Progenitor cell of endocrine pancreas (in vitro differentiated cells): ENCODE measurements around the gene CGREF1. TPM values are rescaled to one million over a fixed set of nuclear protein-coding genes. Genes with fewer than 3 reads are reported as not detected.
A peak's percentile ranks its signal among the peaks of the same experiment; 100 is the strongest.
"Not testable (repeated sequence)": the region's sequence is repeated elsewhere in the genome, so short reads cannot be mapped to it uniquely, and the experiment has no call there.

ENCODE experiments used
- DNase-seq: peaks from one replicate; pipeline ENCODE4 v3.0.0; 2021; ENCODE audit warnings: low spot score; ENCODE audit not compliant: unreplicated experiment
- H3K27ac Mint-ChIP-seq: 2 replicates; pipeline ENCODE4 v1.8.0; 2021; ENCODE audit warnings: mild to moderate bottlenecking, moderate library complexity, mixed read lengths
- H3K27me3 Mint-ChIP-seq: 2 replicates; pipeline ENCODE4 v1.8.0; 2021; ENCODE audit warnings: mixed read lengths
- H3K36me3 Mint-ChIP-seq: 2 replicates; pipeline ENCODE4 v1.8.0; 2022; ENCODE audit warnings: mixed read lengths; ENCODE audit not compliant: insufficient read depth
- H3K4me1 Mint-ChIP-seq: 2 replicates; pipeline ENCODE4 v1.8.0; 2021; ENCODE audit warnings: low read depth, mixed read lengths
- H3K4me3 Mint-ChIP-seq: 2 replicates; pipeline ENCODE4 v1.8.0; 2021; ENCODE audit warnings: low read depth, mild to moderate bottlenecking, moderate library complexity, mixed read lengths
- H3K9me3 Mint-ChIP-seq: 2 replicates; pipeline ENCODE4 v1.8.0; 2021; ENCODE audit warnings: low read depth, mixed read lengths
- CTCF ChIP-seq: fragments of 200-600 bp; sonication (generic); IDR thresholded peaks from one replicate; pipeline ENCODE4 v1.5.0; 2021; ENCODE audit warnings: antibody characterized with exemption, mild to moderate bottlenecking; ENCODE audit not compliant: unreplicated experiment
- total RNA-seq: library from RNA; stranded (reverse); gene quantifications from 2 replicates; pipeline ENCODE4 v1.2.1, GENCODE V29; 2021

CGREF1 gene
- total RNA-seq, 1 donor from 2014 or later, result 0.31 TPM

DNA sequence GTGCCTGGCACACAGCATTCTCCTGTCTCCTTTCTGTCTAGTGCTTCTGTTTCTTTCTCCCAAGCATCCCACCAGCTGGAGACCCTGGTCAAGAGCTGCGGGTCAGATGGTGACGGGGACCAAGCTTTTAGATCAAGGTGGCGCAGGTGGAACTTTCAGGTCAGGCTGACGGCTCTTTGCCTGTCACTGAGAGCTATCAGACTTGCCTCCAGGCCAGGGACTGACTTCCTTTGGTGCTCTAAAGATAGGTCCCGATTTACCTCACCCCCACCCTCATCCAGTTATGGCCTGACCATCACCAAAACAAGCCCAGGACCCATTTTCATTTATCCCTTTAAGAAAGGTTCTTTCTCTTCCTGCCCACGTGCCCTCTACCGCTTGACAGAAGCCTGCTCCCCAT, 41.7 kb downstream of the CGREF1 start:
- no peak for TF ChIP-seq CTCF
- Mint-ChIP-seq H3K4me3 (no peak overlapping the region), H3K36me3 (no peaks in the 10 kb centered on the region), H3K27ac (no peak overlapping the region), H3K27me3 (peaks cover 30% of the 10 kb centered on the region), H3K9me3 (no peaks in the 10 kb centered on the region), H3K4me1 (peaks cover 6% of the 10 kb centered on the region)
- no peak for DNase-seq

GRCh38 chr2:27076323-27076722, 42.6 kb downstream of the CGREF1 start:
- Mint-ChIP-seq H3K9me3 (no peaks in the 10 kb centered on the region), H3K36me3 (no peaks in the 10 kb centered on the region), H3K4me3 (no peak overlapping the region), H3K27ac (no peak overlapping the region), H3K27me3 (peaks cover 30% of the 10 kb centered on the region), H3K4me1 (peaks cover 4% of the 10 kb centered on the region)
- DNase-seq, result no peak
- no peak for TF ChIP-seq CTCF

GRCh38 chr2:27075566-27075871, 43.4 kb downstream of the CGREF1 start:
- H3K27me3 Mint-ChIP-seq, result peaks cover 30% of the 10 kb centered on the region
- not testable (repeated sequence) for H3K4me3 Mint-ChIP-seq, DNase-seq, H3K27ac Mint-ChIP-seq, H3K4me1 Mint-ChIP-seq, H3K36me3 Mint-ChIP-seq, H3K9me3 Mint-ChIP-seq

DNA sequence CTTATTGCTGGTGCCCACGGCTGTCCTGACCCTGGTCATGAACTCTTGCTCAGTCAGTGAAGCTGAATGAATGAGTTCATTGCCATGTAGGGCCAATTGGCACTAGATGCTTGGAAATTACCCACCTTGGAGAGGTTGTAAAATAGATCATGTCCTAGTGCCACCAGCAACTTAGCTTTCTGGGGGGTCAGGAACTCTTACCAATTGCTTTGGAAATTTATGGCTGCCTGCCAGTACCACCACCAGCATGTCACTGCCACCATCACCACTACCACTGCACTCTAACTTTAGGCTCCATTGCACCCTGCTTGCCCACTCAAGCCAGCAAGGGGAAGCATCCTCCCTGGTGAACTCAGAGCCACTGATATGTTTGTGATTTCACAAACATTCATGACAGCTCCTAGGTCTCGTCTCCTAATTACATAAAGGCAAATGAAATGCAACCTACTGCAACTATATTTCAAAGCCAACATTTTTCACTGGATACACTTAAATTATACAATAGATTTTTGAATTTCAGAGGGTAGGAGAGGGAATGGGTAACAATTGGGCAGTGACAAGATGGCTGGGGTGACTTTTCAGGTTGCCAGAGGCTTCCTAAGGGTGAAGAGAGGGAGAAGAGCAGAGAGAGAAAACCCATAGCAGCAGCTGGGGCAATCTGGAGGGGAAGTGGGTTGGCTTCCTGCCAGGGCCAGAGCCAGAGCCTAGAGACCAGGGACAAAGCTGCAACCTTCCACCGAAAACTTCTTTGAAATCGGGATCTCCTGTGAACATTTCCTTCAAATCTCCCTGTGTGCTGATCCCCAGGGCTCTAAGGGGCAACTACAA, 44.0 kb downstream of the CGREF1 start:
- H3K27me3 Mint-ChIP-seq, result peaks cover 30% of the 10 kb centered on the region
- no peak overlapping the region for H3K27ac Mint-ChIP-seq
- H3K9me3 Mint-ChIP-seq, result no peaks in the 10 kb centered on the region
- H3K4me1 Mint-ChIP-seq, result peaks cover 10% of the 10 kb centered on the region
- DNase-seq, result no peak
- H3K4me3 Mint-ChIP-seq, result no peak overlapping the region
- no peak for TF ChIP-seq CTCF
- H3K36me3 Mint-ChIP-seq, result no peaks in the 10 kb centered on the region

GRCh38 chr2:27073782-27074181, 45.1 kb downstream of the CGREF1 start:
- TF ChIP-seq CTCF, result no peak
- no peak overlapping the region for H3K4me3 Mint-ChIP-seq
- peaks cover 5% of the 10 kb centered on the region for H3K36me3 Mint-ChIP-seq
- H3K27ac Mint-ChIP-seq, result no peak overlapping the region
- H3K4me1 Mint-ChIP-seq, result peaks cover 12% of the 10 kb centered on the region
- DNase-seq, result no peak
- peaks cover 30% of the 10 kb centered on the region for H3K27me3 Mint-ChIP-seq
- H3K9me3 Mint-ChIP-seq, result no peaks in the 10 kb centered on the region

DNA sequence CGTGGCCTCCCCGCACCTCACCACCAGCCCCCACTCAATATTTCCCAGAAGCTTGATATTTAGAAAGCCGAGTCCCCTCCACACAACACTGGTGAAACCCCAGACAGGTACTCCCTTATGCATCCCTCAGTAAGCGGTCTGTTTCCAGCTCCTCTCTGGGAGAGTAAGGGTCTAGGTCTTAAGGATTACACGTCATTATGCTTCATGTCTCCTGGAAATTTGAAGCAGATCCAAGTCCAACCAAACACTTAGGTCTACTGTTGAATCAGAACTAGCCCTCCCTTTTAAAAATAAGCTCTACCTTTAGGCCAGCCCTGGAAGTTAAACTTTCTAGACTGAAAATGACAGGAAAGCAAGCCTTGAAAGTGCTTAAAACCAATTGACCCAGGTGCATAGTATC, 46.0 kb downstream of the CGREF1 start:
- Mint-ChIP-seq H3K27ac (peak overlapping the region; percentile 18), H3K36me3 (peaks cover 5% of the 10 kb centered on the region), H3K4me1 (peaks cover 12% of the 10 kb centered on the region), H3K27me3 (peaks cover 29% of the 10 kb centered on the region), H3K9me3 (no peaks in the 10 kb centered on the region), H3K4me3 (peak overlapping the region; percentile 80)
- no peak for TF ChIP-seq CTCF
- DNase-seq, result no peak
